SK-N-SH (cell line): ENCODE measurements around the gene ADAMTS19.

ENCODE experiments used
- CTCF ChIP-seq: fragments of 200-600 bp; sonication (generic); IDR thresholded peaks from 2 replicates; pipeline ENCODE4 v1.6.1; 2017; ENCODE audit warnings: antibody characterized with exemption, mild to moderate bottlenecking, moderate library complexity
- EP300 ChIP-seq, 2 experiments: IDR thresholded peaks; 2 replicates each; pipeline versions ENCODE4 v1.4.0 to v1.6.1; 2012; ENCODE audit warnings: borderline replicate concordance in 1 of 2, low read depth in 1 of 2, low read length in 1 of 2
- POLR2AphosphoS5 ChIP-seq: IDR thresholded peaks from 2 replicates; pipeline ENCODE4 v1.6.1; 2012; ENCODE audit warnings: low read depth, low read length
- SMC3 ChIP-seq: IDR thresholded peaks from 2 replicates; pipeline ENCODE4 v1.6.1; 2012; ENCODE audit warnings: low read depth, low read length, improper control_type of control experiment
- TAF1 ChIP-seq: IDR thresholded peaks from 2 replicates; pipeline ENCODE4 v1.6.1; 2012; ENCODE audit warnings: low read depth, mild to moderate bottlenecking, low read length, moderate library complexity, borderline replicate concordance
- TCF12 ChIP-seq: IDR thresholded peaks from 2 replicates; pipeline ENCODE4 v1.4.0; 2012
- TF ChIP-seq, protein P1 (sequence below): IDR thresholded peaks from 2 replicates; pipeline ENCODE4 v1.4.0; 2012; ENCODE audit warnings: low read depth

- TF ChIP-seq POLR2AphosphoS5 (no peak), CTCF (no peak), SMC3 (no peak), TAF1 (no peak), EP300 (IDR thresholded peaks at IDR 0.05; ENCODE audit: borderline replicate concordance in 1 of 2, low read depth in 1 of 2, low read length in 1 of 2) (no peak), TCF12 (no peak)
- TF ChIP-seq, protein P1, sequence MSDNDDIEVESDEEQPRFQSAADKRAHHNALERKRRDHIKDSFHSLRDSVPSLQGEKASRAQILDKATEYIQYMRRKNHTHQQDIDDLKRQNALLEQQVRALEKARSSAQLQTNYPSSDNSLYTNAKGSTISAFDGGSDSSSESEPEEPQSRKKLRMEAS: no peak
Observed at GRCh38 chr5:129465776-129466344, 5.8 kb downstream of the ADAMTS19 start.
